ENCODE data around the gene WFIKKN2.
A peak's percentile ranks its signal among the peaks of the same experiment; 100 is the strongest.
"Not testable (repeated sequence)": the region's sequence is repeated elsewhere in the genome, so short reads cannot be mapped to it uniquely, and the experiment has no call there.

The WFIKKN2 gene, protein sequence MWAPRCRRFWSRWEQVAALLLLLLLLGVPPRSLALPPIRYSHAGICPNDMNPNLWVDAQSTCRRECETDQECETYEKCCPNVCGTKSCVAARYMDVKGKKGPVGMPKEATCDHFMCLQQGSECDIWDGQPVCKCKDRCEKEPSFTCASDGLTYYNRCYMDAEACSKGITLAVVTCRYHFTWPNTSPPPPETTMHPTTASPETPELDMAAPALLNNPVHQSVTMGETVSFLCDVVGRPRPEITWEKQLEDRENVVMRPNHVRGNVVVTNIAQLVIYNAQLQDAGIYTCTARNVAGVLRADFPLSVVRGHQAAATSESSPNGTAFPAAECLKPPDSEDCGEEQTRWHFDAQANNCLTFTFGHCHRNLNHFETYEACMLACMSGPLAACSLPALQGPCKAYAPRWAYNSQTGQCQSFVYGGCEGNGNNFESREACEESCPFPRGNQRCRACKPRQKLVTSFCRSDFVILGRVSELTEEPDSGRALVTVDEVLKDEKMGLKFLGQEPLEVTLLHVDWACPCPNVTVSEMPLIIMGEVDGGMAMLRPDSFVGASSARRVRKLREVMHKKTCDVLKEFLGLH

GRCh38 chr17:50835301-50836234, at the start of gene WFIKKN2:
Gene WFIKKN2 (plus strand): TSS chr17:50835586. CDS start chr17:50835938, 352 bp downstream.
- DNase-seq (ENCODE audit: low spot score) = no peak

DNA sequence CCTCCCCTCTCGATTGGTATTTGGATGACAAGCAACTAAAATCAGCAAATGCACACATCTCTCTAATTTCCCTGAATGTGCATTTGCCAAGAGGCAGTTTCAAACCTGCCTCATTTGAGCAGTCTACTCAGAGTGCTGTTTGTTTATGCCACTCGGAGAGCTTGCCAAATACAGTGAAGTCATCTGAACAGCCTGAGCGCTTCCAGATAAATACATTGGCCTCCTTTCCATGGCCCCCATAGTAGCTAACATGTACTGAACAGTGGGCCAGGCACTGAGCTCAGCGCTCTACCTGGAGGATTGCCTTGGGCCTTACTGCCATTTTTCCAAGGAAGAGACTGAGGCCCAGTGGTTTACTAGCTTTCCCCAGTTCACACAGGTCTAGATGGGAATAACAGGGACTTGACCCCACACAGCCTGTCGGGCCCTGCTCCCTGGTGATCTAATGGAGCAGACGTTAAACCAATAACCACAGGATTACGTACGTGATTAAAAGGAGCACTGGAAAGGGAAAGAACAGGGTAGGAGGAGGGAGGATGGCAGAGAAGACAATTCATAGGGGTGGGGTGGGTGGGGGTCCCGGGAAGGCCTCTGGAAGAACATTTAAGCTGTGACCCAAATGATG, 49.3 kb upstream of the WFIKKN2 start:
- DNase-seq (ENCODE audit: low spot score) = no peak

- no peak for DNase-seq (ENCODE audit: low spot score)
Measured at GRCh38 chr17:50787106-50787505, 48.3 kb upstream of the WFIKKN2 start.

DNA sequence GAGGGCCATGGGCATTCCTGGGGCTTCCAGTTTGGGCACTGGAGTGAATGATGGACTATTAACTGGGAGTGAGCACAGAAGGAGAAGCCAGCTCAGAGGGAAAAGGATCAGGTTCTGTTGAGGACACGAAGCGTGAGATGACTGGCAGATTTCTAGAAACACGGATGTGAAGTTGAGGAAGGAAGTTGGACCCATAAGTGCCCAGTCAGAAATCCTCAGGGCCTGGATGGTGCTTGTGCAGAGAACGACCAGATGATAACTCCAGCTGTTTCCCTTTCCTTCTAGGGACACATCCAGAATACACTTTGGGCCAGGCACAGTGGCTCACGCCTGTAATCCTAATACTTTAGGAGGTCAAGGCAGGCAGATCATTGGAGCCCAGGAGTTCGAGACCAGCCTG, 44.8 kb upstream of the WFIKKN2 start:
- no peak for DNase-seq (ENCODE audit: low spot score)

GRCh38 chr17:50792132-50792531, 43.3 kb upstream of the WFIKKN2 start:
- DNase-seq (ENCODE audit: low spot score) = no peak

DNA sequence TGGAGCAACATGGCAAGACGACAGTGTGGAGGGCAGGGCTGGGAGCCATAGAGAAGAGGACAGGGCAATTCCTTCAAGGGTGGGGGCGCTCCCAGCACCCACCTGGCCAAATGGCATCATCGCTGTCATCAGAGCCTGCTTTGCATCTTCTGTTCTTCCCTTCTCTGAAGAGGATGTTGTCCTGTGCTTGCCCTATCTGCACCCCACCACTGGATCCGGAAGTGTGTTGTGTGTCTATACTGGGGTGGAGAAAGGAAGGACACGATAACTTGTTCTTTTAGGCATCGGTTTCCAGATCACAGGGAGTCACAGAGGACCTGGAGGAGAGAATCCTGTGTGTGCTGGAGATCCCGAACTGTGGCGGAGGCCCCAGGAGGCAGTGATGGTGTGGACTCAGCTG, 42.4 kb upstream of the WFIKKN2 start:
- DNase-seq (ENCODE audit: low spot score) = no peak

DNA sequence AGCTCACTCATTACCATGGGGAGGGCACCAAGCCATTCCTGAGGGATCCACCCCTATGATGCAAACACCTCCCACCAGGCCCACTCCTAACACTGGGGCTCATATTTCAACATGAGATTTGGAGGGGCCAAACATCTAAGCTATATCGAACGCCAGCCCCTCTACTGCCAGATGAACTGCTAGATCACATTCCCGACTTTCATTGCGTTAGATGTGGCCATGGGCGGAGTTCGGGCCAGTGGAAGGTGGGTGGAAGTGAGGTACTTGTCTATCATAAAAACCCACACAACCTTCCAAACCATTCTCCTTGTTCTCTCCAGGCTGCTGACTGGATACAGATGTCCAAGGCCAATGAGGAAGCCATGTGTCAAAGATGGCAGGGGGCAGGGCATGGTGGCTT, 41.0 kb upstream of the WFIKKN2 start:
- no peak for DNase-seq (ENCODE audit: low spot score)

- DNase-seq (ENCODE audit: low spot score) = no peak
Measured at GRCh38 chr17:50797135-50797810, 38.1 kb upstream of the WFIKKN2 start.

DNA sequence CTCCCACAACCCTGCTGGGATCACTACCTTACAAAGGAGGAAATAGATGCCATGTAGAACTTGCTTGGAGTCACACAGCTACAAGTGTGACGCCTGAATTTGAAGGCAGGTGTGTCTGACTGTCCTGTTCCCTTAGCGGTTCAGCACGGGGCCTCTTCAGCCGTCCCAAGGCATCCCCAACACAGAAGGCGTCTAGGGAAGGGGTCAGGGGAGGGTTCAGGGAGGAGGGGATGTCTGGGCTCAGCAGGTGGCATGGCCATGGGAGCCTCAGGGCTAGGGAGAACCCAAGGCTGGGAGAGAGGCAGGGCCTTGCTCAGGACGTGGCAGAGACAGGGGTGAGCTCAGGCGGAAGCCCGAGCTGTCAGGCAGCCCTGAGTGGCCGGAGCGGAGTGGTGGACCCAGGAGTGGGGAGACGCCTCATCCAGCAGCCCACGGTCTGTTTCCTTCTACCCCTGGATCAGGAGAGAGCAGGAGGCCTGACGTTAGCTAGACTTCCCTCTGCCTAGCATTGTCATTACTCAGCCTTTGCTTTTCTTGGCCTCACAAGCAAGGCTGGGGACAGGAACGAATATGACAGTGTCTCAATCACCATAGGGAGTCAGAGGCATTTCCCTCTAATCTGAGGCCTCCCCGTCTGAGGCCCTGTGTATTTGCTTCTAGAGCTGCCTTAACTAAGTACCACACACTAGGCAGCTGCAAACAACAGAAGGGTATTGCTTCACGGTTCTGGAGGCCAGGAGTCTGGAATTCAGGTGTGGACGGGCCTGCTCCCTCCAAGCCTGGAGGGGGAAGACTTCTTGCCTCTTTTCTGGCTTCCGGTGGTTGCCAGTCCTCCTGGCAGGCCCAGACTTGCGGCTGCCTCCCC, 36.7 kb upstream of the WFIKKN2 start:
- DNase-seq (ENCODE audit: low spot score) = no peak

GRCh38 chr17:50799582-50799981, 35.8 kb upstream of the WFIKKN2 start:
- DNase-seq (ENCODE audit: low spot score) = no peak

DNA sequence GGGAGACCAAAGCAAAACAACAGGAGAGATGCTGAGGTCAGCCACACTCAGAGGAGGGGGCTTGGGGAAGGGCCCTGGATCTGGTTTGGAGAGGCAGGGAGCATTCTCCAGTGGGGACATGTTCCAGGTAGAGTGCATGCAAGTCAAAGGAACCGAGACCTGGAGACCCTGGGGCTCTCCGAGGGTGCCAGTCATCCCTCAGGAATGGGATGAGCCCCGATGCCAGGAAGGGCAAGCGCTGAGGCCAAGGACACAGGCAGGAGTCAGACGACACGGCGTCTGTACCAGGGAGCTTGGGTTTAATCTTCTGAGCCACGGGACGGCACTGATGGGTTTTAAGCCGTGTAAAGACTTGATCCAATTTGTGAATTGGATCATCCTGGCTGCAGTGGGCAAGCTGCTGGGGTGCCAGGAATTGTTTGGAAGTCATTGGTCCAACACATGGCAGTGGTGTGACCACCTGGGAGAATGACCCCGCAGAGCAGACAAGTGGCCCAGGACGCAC, 35.1 kb upstream of the WFIKKN2 start:
- no peak for DNase-seq (ENCODE audit: low spot score)

DNA sequence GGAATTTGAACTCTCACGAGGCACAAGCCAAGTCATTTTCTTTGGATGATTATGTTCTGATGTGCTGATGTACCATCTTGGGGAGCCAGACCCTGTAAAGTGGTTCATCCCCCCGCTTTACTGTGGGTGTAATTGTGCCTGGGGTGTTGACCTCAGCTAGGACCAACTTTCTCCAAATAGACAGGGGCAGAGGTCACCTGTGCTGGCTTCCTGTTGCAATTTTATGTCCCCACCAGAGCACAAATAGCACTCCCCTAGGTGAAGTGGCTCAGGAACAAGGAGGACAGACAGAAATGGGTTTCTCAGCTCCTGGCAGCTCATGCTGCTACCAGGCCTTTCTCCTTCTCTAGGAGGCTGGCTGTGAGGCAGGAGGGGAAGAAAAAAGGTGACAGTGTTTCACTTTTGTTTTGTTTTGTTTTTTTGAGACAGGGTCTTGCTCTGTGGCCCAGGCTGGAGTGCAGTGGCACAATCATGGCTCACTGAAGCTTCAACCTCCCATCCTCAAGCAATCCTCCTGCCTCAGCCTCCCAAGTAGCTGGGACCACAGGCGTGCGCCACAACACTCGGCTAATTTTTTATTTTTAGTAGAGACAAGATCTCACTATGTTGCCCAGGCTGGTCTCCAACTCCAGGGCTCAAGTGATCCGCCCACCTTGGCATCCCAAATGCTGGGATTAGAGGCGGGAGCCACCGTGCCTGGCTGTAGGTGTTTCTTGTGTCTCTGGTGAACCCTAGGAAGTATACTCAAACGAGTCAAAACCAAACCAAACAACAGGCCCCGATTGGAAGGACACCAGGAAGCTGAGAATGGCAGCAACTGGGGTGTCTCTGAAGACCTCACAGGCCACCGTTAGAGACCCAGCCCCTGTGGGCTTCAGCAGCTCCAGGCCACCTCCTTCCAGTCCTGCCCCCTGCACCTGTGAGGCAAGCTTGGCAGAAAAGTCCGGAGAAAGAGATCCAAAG, 32.5 kb upstream of the WFIKKN2 start:
- DNase-seq (ENCODE audit: low spot score) = no peak

GRCh38 chr17:50803676-50804075, 31.7 kb upstream of the WFIKKN2 start:
- DNase-seq (ENCODE audit: low spot score) = no peak

- not testable (repeated sequence) for DNase-seq (ENCODE audit: low spot score)
Measured at GRCh38 chr17:50804749-50805475, 30.5 kb upstream of the WFIKKN2 start.

DNA sequence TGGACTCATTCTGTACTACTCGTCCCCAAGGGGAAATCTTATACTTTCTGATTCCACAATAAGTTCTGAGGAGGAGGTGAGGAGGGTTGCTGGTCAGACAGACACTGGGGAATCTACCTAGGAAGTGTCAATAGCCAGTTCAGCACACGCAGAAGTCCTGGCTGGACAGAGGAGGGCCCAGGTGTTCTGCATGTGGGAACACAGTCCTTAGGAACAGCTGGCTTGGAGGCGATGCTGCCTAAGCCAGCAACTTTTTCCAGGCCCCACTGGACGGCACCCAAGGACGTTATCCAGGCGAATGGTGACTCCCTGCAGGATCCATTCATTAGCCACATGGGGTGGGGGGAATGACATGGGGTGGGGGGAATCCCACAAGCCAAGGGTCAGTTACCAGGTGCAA, 29.9 kb upstream of the WFIKKN2 start:
- DNase-seq (ENCODE audit: low spot score) = no peak

GRCh38 chr17:50806141-50806643, 29.2 kb upstream of the WFIKKN2 start:
- peak; percentile 53 for DNase-seq (ENCODE audit: low spot score)

DNA sequence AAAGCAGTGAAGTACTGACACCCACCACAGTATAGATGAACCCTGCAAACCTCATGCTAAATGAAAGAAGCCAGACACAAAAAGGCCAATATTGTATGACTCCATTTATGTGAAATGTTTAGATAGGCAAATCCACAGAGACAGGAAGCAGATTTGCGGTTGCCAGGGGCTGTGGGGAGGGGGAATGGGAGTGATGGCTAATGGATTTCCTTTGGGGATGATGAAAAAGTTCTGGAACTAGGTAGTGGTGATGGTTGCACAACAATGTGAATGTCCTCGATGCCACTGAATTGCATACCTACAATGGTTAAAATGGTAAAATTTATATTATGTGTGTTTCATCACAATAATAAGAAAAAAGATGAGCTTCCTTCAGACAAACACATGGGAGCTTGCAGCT, 28.4 kb upstream of the WFIKKN2 start:
- no peak for DNase-seq (ENCODE audit: low spot score)

- DNase-seq (ENCODE audit: low spot score) = no peak
Measured at GRCh38 chr17:50807675-50808074, 27.7 kb upstream of the WFIKKN2 start.

Measured in iPS-NIHi11 (cell line).